Panc1 (cell line): ENCODE measurements around the gene GSS. TPM values are rescaled to one million over a fixed set of nuclear protein-coding genes. Genes with fewer than 3 reads are reported as not detected.

ENCODE experiments used
- ATAC-seq: fragments of 200-7000 bp; cut with Tn5 transposase; 2 replicates; pipeline ENCODE4 v1.9.1; 2020; ENCODE audit warnings: mild to moderate bottlenecking, moderate library complexity
- BruUV-seq: library from RNA; stranded (reverse); fragments of 400-500 nt; replicated peaks from 2 replicates; lab custom pipeline; 2021; lab: Mats Ljungman, UMichigan
- CTCF ChIA-PET: fragments of 300-600 bp; sonication (Branson Sonifier 250); formaldehyde crosslinking; loops from one replicate; lab custom pipeline; 2022; ENCODE audit warnings: antibody characterized with exemption; lab: Charles Lee
- POLR2A ChIA-PET: fragments of 300-600 bp; sonication (Branson Sonifier 250); formaldehyde crosslinking; loops from one replicate; lab custom pipeline; 2022; ENCODE audit warnings: antibody characterized with exemption; lab: Charles Lee
- DNase-seq: peaks from one replicate; pipeline ENCODE4 v3.0.0-alpha.2; 2010; ENCODE audit warnings: low read depth, low spot score
- H3K27ac ChIP-seq: 2 replicates; pipeline ENCODE4 v1.5.1; 2011; ENCODE audit warnings: mild to moderate bottlenecking, low read length, inconsistent platforms
- H3K27me3 ChIP-seq: fragments of 200-500 bp; sonication (Bioruptor generic); 2 replicates; pipeline ENCODE4 v1.6.0; 2014; ENCODE audit warnings: low read length, inconsistent platforms; ENCODE audit not compliant: control insufficient read depth, insufficient read depth
- H3K36me3 ChIP-seq: fragments of 200-500 bp; sonication (Bioruptor generic); 2 replicates; pipeline ENCODE4 v1.5.1; 2014; ENCODE audit warnings: inconsistent platforms, mild to moderate bottlenecking, low read length, moderate library complexity; ENCODE audit not compliant: control insufficient read depth, insufficient read depth
- H3K4me1 ChIP-seq: 2 replicates; pipeline ENCODE4 v1.5.1; 2011; ENCODE audit warnings: inconsistent platforms, mild to moderate bottlenecking, low read length, moderate library complexity; ENCODE audit not compliant: control insufficient read depth, insufficient read depth
- H3K4me3 ChIP-seq, 2 experiments: 2 replicates each; pipeline ENCODE4 v1.5.1; 2011 to 2012; ENCODE audit warnings: low read depth in 2 of 2, low read length in 2 of 2, mild to moderate bottlenecking in 2 of 2, inconsistent platforms in 1 of 2, moderate library complexity in 1 of 2
- H3K9me3 ChIP-seq: fragments of 200-500 bp; sonication (Bioruptor generic); 2 replicates; pipeline ENCODE4 v1.5.1; 2014; ENCODE audit warnings: low read depth, mild to moderate bottlenecking, inconsistent platforms, low read length, moderate library complexity; ENCODE audit not compliant: control insufficient read depth, insufficient read depth
- CTCF ChIP-seq: fragments of 450-650 bp; IDR thresholded peaks from 2 replicates; pipeline ENCODE4 v1.5.1; 2017; ENCODE audit warnings: mild to moderate bottlenecking
- POLR2AphosphoS5 ChIP-seq: IDR thresholded peaks from 2 replicates; pipeline ENCODE4 v1.6.1; 2012; ENCODE audit warnings: mild to moderate bottlenecking, low read depth, low read length, moderate library complexity
- REST ChIP-seq, 2 experiments: IDR thresholded peaks; 2 replicates each; pipeline ENCODE4 v1.6.1; 2011 to 2012; ENCODE audit warnings: low read depth in 2 of 2, control low read depth in 1 of 2, low read length in 1 of 2, mild to moderate bottlenecking in 1 of 2, moderate library complexity in 1 of 2; ENCODE audit not compliant: insufficient read depth in 1 of 2
- SIN3A ChIP-seq: IDR thresholded peaks from 2 replicates; pipeline ENCODE4 v1.6.1; 2012; ENCODE audit warnings: low read depth, mild to moderate bottlenecking, low read length, moderate library complexity, borderline replicate concordance; ENCODE audit not compliant: insufficient read depth
- TCF7L2 ChIP-seq: IDR thresholded peaks from 2 replicates; pipeline ENCODE4 v1.6.1; 2011; ENCODE audit warnings: mild to moderate bottlenecking, low read depth, low read length, inconsistent platforms
- in situ Hi-C: cut with HindIII; loops from 2 replicates; pipeline ENCODE4 v1.10.0; 2016; ENCODE audit warnings: low sequenced_read_pairs, low pct_unique_long_range_greater_than_20kb
- intact Hi-C: fragments of 100-400 bp; cut with micrococcal nuclease; formaldehyde crosslinking; loops from one replicate; pipeline ENCODE4 v1.10.0; 2022; ENCODE audit not compliant: unreplicated experiment
- total RNA-seq: library from RNA; stranded (reverse); gene quantifications from one replicate; pipeline ENCODE4 v1.2.1, GENCODE V29; 2021; ENCODE audit not compliant: unreplicated experiment

The GSS gene
- total RNA-seq, 1 experiment from 2014 or later, result 64.8 TPM

GRCh38 chr20:34999782-35000181, 44.2 kb upstream of the GSS start:
- intact Hi-C loops, result no loop called here
- no peaks in the 10 kb centered on the region for H3K4me1 ChIP-seq
- H3K27ac ChIP-seq, result no peak overlapping the region
- ChIA-PET POLR2A (no interaction called here), CTCF (no interaction called here)
- in situ Hi-C loops, result no loop called here
- ATAC-seq, result no peak
- BruUV-seq, result no TSS peak
- H3K4me3 ChIP-seq, result no peak overlapping the region
- no peaks in the 10 kb centered on the region for H3K27me3 ChIP-seq
- H3K36me3 ChIP-seq, result no peaks in the 10 kb centered on the region
- TF ChIP-seq POLR2AphosphoS5 (no peak), TCF7L2 (no peak), CTCF (no peak), SIN3A (no peak), REST (IDR thresholded peaks at IDR 0.05; ENCODE audit: insufficient read depth in 1 of 2, low read depth in 2 of 2, low read length in 1 of 2) (no peak)
- H3K9me3 ChIP-seq, result no peaks in the 10 kb centered on the region
- no peak for DNase-seq

GRCh38 chr20:34999021-34999451, 43.4 kb upstream of the GSS start:
- no peak for DNase-seq
- in situ Hi-C loops, result no loop called here
- POLR2A ChIA-PET, result no interaction called here
- ATAC-seq, result no peak
- Histone ChIP-seq H3K9me3 (no peaks in the 10 kb centered on the region), H3K4me1 (no peaks in the 10 kb centered on the region), H3K4me3 (no peak overlapping the region), H3K36me3 (no peaks in the 10 kb centered on the region), H3K27me3 (no peaks in the 10 kb centered on the region), H3K27ac (no peak overlapping the region)
- no TSS peak for BruUV-seq
- TF ChIP-seq POLR2AphosphoS5 (no peak), REST (IDR thresholded peaks at IDR 0.05; ENCODE audit: insufficient read depth in 1 of 2, low read depth in 2 of 2, low read length in 1 of 2) (no peak), TCF7L2 (no peak), SIN3A (no peak), CTCF (no peak)
- CTCF ChIA-PET, result no interaction called here
- intact Hi-C loops, result no loop called here
